ENCODE data around the gene KCNH2. TPM values are rescaled to one million over a fixed set of nuclear protein-coding genes. Genes with fewer than 3 reads are reported as not detected.
"Not testable (repeated sequence)": the region's sequence is repeated elsewhere in the genome, so short reads cannot be mapped to it uniquely, and the experiment has no call there.

Gene KCNH2
- total and polyA plus RNA-seq, 10 of the 15 experiments (the other 5 are each of a cell fraction or from before 2014, with no cell fraction given) = 0.04 to 0.24 (median 0.17) TPM; not detected in 6

DNA sequence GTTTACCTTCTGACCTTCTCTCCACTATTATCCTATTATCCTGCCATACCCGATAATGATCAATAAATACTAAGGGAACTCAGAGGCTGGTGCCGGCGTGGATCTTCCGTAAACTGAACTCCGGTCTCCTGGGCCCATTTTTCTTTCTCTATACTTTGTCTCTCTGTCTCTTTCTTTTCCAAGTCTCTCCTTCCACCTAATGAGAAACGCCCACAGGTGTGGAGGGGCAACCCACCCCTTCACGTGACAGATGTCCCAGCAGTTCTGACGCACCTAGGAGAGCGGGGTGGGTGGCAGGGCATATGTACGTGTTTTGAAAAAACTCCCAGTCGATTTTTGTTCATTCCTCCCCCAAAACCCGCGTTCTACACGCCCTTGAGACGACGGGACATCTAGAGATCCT lies 49.6 kb upstream of the KCNH2 start:
- H3K27ac ChIP-seq (ENCODE audit: control insufficient read depth, insufficient read depth); H4K20me1 ChIP-seq (ENCODE audit: control insufficient read depth, insufficient read depth); in situ Hi-C loops (cut with MboI); H3K9me3 ChIP-seq (replicated peaks; ENCODE audit: control insufficient read depth, insufficient read depth, low read length); H3K79me2 ChIP-seq (ENCODE audit: control insufficient read depth, insufficient read depth, low read length); H3K4me1 ChIP-seq (ENCODE audit: control insufficient read depth, insufficient read depth, low read length); DNase-seq (ENCODE audit: low read depth, low spot score); BruUV-seq (replicated peaks); FAIRE-seq; H3K27me3 ChIP-seq (replicated peaks in 1 of 2; ENCODE audit: control insufficient read depth in 2 of 2, insufficient read depth in 2 of 2, low read length in 1 of 2); H3K9ac ChIP-seq (ENCODE audit: control insufficient read depth, insufficient read depth, low read length); H3K36me3 ChIP-seq (ENCODE audit: control insufficient read depth in 2 of 2, insufficient read depth in 2 of 2, low read length in 1 of 2): not testable (repeated sequence)
- ChIA-PET POLR2A (interaction anchor here (0.5 to 2.4 kb wide), 5 partner anchors 31 to 1844 kb away, joined by 3 to 14 read pairs (median 3); partner anchors contain the start of genes FASTK and TMUB1), SMC1A (ENCODE audit: uncharacterized antibody, unreplicated experiment) (interaction anchor here (0.7 to 2.3 kb wide), 7 partner anchors 17 to 748 kb away, joined by 3 to 16 read pairs (median 5); partner anchors contain the start of genes ABCF2 and AGAP3), RAD21 (ENCODE audit: unreplicated experiment) (interaction anchor here (0.8 to 1.5 kb wide), 8 partner anchors 17 to 81 kb away, joined by 3 to 10 read pairs (median 3); partner anchors contain the start of gene FASTK), CTCF (interaction anchor here (0.7 to 6.0 kb wide), 11 partner anchors 9 to 249 kb away, joined by 3 to 35 read pairs (median 5); partner anchors contain the start of gene CDK5)
- H2AFZ ChIP-seq (ENCODE audit: control insufficient read depth, low read depth, low read length) = peak overlapping the region; percentile 52
- peak; percentile 3 for ATAC-seq
- H3K4me3 ChIP-seq = peak overlapping the region; percentile 81
- peak overlapping the region; percentile 32 for H3K4me2 ChIP-seq (ENCODE audit: control insufficient read depth, insufficient read depth)
- intact Hi-C loops (cut with micrococcal nuclease; ENCODE audit: unreplicated experiment) = loop anchor here (1.0 to 2.0 kb wide), 3 partner anchors 31 to 83 kb away; partner anchors contain the start of gene TMUB1
- TF ChIP-seq BHLHE40 (IDR thresholded peaks at IDR 0.05; ENCODE audit: borderline replicate concordance in 1 of 2, low read depth in 2 of 2, low read length in 1 of 2) (peak; percentile 44 to 81; a peak in 3 of 4 replicates), RAD51 (IDR thresholded peaks at IDR 0.05) (peak; percentile 59)
- TF ChIP-seq, protein P1, sequence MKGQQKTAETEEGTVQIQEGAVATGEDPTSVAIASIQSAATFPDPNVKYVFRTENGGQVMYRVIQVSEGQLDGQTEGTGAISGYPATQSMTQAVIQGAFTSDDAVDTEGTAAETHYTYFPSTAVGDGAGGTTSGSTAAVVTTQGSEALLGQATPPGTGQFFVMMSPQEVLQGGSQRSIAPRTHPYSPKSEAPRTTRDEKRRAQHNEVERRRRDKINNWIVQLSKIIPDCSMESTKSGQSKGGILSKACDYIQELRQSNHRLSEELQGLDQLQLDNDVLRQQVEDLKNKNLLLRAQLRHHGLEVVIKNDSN (IDR thresholded peaks at IDR 0.05; ENCODE audit: borderline replicate concordance, extremely low read length, insufficient read depth, low read depth, low read length) = peak; percentile 17
- 11% methylated on average over 16 of the region's 16 CpGs for WGBS (ENCODE audit: insufficient coverage, insufficient replicate concordance, low lambda C conversion rate, missing lambda C conversion rate)

- H3K4me1 ChIP-seq (ENCODE audit: control insufficient read depth, insufficient read depth, low read length); DNase-seq (ENCODE audit: low read depth, low spot score); H3K9ac ChIP-seq (ENCODE audit: control insufficient read depth, insufficient read depth, low read length); H3K36me3 ChIP-seq (ENCODE audit: control insufficient read depth in 2 of 2, insufficient read depth in 2 of 2, low read length in 1 of 2); H3K79me2 ChIP-seq (ENCODE audit: control insufficient read depth, insufficient read depth, low read length); in situ Hi-C loops (cut with MboI); H3K9me3 ChIP-seq (replicated peaks; ENCODE audit: control insufficient read depth, insufficient read depth, low read length); H4K20me1 ChIP-seq (ENCODE audit: control insufficient read depth, insufficient read depth); FAIRE-seq; H3K27ac ChIP-seq (ENCODE audit: control insufficient read depth, insufficient read depth); intact Hi-C loops (cut with micrococcal nuclease; ENCODE audit: unreplicated experiment); BruUV-seq (replicated peaks); H3K27me3 ChIP-seq (replicated peaks in 1 of 2; ENCODE audit: control insufficient read depth in 2 of 2, insufficient read depth in 2 of 2, low read length in 1 of 2); ATAC-seq: not testable (repeated sequence)
- SMC1A ChIA-PET (ENCODE audit: uncharacterized antibody, unreplicated experiment) = interaction anchor here (1.2 to 1.6 kb wide), 3 partner anchors 16 to 83 kb away, joined by 3 to 15 read pairs (median 5); no protein-coding TSS in a partner anchor
- WGBS (ENCODE audit: insufficient coverage, insufficient replicate concordance, low lambda C conversion rate, missing lambda C conversion rate) = 36% methylated on average over 19 of the region's 19 CpGs
- CTCF ChIA-PET = interaction anchor here (1.5 to 6.0 kb wide), 5 partner anchors 8 to 129 kb away, joined by 3 to 35 read pairs (median 14); no protein-coding TSS in a partner anchor
- peak overlapping the region; percentile 52 for H2AFZ ChIP-seq (ENCODE audit: control insufficient read depth, low read depth, low read length)
- RAD21 ChIA-PET (ENCODE audit: unreplicated experiment) = interaction anchor here (1.0 to 1.5 kb wide), 2 partner anchors 58 to 61 kb away, joined by 6 to 10 read pairs; no protein-coding TSS in a partner anchor
- H3K4me3 ChIP-seq = 0 out of 2 replicates have a peak overlapping the region, but pooled peaks have one; percentile 81
- peak overlapping the region; percentile 32; the same call in 1 of the 2 replicates for H3K4me2 ChIP-seq (ENCODE audit: control insufficient read depth, insufficient read depth)
- POLR2A ChIA-PET = interaction anchor here (0.6 to 2.4 kb wide), 3 partner anchors 31 to 57 kb away, joined by 3 to 14 read pairs (median 3); partner anchors contain the start of genes FASTK and TMUB1
These were observed 48.9 kb upstream of the KCNH2 start for GRCh38 chr7:151026771-151027727.
